HG03025 (cell line): ENCODE results near the gene PRRG2.

Experiments used
- ATAC-seq: cut with Tn5 transposase; IDR thresholded peaks from one replicate; pipeline ENCODE4 v1.9.1; 2021; ENCODE audit warnings: mild to moderate bottlenecking, moderate library complexity; ENCODE audit not compliant: unreplicated experiment, low FRiP score

PRRG2 gene

DNA sequence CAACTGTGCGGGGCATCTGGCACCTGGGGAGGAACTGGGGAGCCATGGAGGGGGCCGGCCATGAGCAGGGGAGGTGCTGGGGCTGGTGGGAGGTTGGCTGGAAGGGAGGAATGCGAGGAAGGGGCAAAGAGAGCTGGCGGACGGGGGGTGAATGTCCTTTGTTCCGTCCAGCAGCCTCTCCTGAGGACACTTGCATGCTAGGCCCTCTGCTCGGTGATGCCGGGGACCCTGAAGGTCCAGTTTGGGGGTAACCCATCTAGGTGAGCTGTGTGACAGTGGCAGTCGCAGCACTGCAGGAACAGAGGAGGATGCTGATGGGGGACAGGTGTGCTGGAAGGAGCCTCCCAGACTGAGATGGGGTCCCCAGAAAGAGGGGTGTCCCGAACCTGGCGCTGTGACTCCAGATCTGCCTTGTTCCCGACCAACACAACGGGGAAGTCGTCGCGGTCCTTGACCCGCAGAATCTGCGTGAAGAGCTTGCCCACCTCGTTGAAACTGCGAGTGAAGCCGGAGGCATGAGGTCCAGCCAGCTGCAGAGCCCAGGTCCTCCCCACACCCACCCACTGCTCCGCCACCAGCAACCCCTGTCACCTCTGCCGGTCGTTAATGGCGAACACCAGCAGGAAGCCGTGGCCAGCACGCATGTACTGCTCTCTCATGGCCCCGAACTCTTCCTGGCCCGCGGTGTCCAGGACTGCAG is 55.3 kb downstream of the PRRG2 start:
- no peak for ATAC-seq

DNA sequence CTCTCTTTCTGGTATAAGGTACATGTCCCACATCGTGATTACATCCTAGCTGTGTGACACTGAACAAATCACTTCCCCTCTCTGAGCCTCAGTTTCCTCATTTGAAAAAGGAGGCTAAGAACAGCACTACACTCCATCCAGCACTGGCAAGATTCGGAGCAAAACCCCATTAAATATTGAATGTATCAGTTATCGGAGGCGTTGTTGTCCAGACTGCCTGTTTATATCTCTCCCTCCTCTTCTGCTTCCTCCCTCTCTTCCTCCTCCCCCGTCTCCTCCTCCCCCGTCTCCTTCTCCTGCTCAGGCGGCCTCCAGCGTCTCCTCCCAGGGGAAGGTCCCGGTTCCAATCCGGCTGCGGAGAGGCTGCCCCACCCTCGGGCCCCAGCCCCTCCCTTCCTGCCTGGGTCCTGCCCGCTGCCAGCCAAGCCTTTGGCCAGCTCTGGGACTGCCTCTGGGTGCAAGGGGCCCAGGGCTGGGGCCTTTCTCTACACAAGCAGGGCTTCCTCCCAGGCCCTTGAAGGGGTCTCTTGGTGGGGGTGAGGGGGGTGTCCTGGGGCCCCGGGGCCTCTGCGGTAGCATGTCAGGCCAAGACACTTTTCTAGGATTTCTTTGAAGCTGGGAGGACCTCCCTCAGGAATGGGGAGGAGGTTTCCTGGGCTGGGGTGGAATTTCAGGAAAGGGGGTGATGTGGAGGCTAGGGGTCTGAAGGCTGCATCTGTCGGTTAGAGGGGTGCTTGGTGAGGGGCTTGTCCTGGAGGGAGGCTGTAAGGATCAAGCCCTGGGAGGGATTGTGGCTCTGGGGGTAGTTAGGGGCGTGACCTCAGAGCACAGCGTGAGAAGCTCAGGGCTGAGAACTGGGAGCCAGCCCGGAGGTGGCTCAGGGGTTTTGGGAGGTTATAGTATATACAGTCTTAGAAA is 57.0 kb downstream of the PRRG2 start:
- no peak for ATAC-seq

DNA sequence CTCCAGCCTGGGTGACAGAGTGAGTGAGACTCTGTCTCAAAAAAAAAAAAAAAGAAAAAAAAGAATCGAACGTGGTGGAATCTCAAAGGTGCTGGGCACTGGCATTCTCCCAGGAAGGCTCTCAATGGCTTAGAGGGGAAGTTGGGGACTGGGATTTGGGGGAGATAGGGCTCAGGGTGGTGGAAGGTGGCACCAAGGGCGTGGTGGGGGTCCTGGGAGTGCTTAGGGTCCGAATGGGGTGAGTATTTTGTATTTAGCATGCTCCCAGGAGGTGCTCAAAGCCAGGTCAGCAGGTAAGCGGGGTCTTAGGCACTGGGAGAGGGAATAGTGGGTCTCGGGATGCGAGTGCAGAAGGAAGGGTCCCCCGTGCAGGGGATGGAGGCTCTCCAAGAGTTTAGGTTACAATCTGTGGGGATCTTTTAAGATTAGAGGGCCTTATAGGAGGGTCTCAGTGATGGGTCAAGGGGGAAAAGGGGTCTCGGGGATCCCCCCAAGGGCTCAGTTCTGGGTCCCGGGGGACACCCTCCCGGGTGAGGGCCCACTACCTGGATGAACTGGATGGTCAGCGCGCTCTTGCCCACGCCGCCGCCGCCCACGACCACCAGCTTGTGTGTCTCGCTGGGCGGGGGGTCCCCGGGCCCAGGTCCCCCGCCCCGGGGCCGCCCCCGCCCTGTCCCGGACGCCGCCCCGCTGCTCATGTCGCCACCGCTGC is 58.4 kb downstream of the PRRG2 start:
- no peak for ATAC-seq

DNA sequence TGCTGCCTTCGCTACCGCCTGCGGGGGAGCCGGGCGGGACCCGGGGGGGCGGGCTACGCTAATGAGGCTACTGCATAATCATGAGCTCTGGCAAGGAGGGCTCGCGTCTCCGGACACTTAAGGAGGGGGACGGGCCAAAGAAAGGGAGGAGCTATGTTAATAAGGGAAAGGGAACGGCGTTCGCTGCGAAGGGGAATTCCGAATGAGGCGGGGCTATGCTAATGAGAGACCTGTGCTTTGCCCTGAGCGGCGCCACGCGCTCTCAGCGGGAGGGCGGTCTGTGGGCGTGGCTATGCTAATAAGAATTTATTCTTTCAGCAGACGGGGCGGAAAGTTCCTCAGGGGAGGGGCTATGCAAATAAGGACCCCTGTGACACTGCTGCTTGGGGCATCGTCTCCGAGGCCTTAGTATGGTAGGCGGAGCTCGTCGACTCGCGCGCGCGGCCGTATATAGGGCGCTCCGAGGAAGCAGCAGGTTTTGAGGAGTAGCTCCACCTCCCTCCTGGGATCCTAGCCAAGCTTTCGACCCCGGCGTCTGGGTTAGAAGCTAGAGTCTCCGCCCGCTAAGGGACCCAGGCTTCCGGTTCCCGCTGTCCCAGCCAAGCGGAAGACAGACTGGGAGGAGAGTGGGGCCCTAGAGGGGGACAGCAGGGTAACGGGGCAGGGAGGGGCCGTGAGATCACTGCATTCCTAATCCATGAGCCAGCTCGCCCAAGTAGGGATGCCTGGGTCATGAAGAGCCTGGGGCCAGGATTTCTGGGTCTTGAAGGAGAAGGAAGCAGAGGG is 59.2 kb downstream of the PRRG2 start, which contains the start of gene RRAS:
TSS of gene RRAS (minus strand) at position 31 of the 786 bp plus-strand sequence. CDS start 45 bp downstream, outside the sequence.
- peak; percentile 46 for ATAC-seq
